Astrocyte of the cerebellum (primary cell): ENCODE data around the gene CLCN4.

Experiments
- DNase-seq: peaks from one replicate; pipeline ENCODE4 v3.0.0-alpha.2; 2011; ENCODE audit warnings: low read depth
- H3K4me3 ChIP-seq: 2 replicates; pipeline ENCODE4 v1.5.1; 2011; ENCODE audit warnings: mild to moderate bottlenecking, low read depth, low read length, moderate library complexity
- in situ Hi-C: cut with HindIII; loops from 2 replicates; pipeline ENCODE4 v1.10.0; 2017; ENCODE audit warnings: low sequenced_read_pairs
- TF ChIP-seq, protein P1 (sequence below): IDR thresholded peaks from 2 replicates; pipeline ENCODE4 v1.5.1; 2012; ENCODE audit warnings: low read length, low read depth, moderate library complexity, mild to moderate bottlenecking; ENCODE audit errors: missing control alignments

Gene CLCN4

DNA sequence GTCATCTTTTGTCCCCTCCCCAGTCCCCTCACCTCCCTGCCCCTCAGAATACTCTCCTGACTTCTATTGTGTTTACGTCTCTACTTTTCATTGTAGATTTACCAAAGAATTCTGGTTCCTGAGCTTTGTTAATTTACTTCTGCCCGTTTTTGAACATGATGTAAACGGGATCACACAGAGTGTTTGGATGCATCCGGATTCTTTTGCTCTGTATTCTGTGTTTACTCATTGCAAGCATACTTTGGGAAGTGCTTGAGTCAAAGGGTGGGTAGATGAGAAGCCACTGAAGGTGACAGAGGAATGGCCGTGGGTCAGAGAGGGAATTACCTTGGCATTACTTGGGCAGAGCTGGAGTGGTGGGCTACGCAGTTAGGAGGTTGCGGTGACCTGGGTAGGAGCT lies 18.0 kb downstream of the CLCN4 start:
- no peak for DNase-seq
- no peak overlapping the region for H3K4me3 ChIP-seq
- in situ Hi-C loops: no loop called here
- TF ChIP-seq, protein P1, sequence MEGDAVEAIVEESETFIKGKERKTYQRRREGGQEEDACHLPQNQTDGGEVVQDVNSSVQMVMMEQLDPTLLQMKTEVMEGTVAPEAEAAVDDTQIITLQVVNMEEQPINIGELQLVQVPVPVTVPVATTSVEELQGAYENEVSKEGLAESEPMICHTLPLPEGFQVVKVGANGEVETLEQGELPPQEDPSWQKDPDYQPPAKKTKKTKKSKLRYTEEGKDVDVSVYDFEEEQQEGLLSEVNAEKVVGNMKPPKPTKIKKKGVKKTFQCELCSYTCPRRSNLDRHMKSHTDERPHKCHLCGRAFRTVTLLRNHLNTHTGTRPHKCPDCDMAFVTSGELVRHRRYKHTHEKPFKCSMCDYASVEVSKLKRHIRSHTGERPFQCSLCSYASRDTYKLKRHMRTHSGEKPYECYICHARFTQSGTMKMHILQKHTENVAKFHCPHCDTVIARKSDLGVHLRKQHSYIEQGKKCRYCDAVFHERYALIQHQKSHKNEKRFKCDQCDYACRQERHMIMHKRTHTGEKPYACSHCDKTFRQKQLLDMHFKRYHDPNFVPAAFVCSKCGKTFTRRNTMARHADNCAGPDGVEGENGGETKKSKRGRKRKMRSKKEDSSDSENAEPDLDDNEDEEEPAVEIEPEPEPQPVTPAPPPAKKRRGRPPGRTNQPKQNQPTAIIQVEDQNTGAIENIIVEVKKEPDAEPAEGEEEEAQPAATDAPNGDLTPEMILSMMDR: no peak

DNA sequence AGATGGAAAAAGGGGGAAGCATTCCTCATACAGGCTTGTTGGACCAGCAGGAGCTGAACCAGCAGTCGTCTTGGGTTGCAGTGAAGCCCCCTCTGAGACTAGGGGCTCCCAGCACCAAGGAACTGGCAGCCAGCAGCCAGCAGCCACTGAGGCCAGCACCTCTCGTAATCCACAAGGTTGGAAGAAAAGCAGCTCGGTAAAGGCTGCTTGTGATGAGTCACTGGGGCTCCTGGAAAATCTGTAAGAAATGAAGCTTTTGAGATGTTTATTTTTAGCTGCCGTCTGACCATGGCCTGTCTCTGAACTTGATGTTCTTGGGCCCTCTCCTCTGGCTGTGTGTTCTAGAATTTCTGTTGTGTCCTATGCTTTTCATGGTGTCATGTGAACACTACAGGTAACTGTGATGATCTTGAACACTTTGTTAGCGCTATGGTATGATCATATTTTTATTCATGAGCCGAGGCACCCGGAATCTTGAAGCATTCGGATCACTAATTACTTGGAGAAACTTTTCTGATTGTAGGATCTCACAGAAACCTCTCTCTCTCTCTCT lies 18.6 kb downstream of the CLCN4 start:
- TF ChIP-seq, protein P1: no peak
- in situ Hi-C loops: no loop called here
- peak; percentile 56 for DNase-seq
- H3K4me3 ChIP-seq: no peak overlapping the region

DNA sequence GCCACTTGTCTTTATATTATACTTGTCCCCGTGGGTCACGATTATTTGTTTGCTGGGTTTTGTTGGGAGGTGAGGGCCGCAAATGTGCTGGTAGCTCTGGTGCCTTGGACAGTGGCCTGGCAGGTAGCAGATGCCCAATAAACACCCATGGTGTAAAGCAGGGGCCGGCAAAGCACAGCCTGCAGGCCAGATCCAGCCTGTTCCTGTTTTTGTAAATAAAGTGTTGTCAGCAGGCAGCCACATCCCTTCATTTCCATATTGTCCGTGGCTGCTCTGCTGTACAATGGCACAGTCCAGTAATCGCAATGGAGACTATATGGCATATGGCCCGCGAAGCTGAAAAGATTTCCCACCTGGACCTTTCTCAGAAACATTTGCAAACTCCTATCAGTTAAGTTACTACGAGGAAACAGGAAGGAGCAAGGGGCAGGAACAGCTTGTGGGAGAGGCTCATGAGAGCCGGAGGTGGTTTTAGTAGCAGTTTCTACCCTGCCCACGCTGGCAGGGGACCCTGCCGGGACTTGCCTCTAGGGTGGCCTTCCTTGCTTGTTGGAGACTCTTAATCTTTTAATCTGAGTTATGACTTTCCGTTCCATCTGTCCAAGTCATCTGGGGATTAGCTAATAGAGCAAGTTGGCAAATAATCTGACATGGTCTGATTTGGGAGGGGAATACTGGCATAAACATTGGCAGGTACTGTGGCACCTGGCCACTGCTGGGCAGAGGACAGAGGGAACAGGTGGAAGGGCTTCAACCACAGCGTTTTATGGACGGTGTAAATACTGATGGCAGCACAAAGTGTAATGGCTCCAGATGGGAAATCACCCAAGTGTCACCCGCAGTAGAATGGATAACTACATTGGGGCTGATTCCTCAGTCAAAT lies 19.6 kb downstream of the CLCN4 start:
- TF ChIP-seq, protein P1: no peak
- DNase-seq: no peak
- H3K4me3 ChIP-seq: no peak overlapping the region
- in situ Hi-C loops: no loop called here

DNA sequence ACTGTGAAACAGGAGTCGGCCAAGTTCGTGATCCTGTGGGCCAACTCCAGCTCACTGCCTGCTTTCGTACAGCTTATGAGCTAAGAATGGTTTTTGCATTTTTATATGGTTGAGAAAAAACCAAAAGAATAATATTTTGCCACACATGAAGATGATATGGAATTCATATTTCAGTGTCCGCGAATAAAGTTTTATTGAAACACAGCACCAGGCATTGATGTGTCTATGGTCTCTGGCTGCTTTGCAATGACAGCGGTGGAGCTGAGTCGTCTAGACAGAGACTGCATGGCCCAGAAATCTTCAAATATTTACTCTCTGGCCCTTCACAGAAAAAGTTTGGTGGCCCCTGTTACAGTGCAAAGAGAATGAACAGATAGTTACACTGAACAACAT lies 20.2 kb downstream of the CLCN4 start:
- in situ Hi-C loops: no loop called here
- no peak overlapping the region for H3K4me3 ChIP-seq
- DNase-seq: no peak
- TF ChIP-seq, protein P1: no peak

DNA sequence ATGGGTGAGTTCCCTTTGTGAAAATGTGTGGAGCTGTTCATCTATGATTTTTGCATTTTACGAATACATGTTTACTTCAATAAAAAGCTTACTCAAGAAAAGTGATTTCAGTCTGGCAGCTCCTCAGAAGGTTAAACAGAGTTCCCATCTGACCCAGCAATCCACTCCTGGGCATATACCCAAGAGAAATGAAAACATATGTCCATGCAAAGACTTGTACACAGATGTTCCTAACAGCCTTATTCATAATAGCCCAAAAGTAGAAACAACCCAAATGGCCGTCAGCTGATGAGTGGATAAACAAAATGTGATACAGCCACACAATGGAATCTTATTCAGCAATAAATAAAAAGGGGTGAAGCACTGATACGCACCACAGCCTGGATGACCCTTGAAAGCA lies 20.8 kb downstream of the CLCN4 start:
- in situ Hi-C loops: no loop called here
- DNase-seq: no peak
- no peak overlapping the region for H3K4me3 ChIP-seq
- TF ChIP-seq, protein P1: no peak

DNA sequence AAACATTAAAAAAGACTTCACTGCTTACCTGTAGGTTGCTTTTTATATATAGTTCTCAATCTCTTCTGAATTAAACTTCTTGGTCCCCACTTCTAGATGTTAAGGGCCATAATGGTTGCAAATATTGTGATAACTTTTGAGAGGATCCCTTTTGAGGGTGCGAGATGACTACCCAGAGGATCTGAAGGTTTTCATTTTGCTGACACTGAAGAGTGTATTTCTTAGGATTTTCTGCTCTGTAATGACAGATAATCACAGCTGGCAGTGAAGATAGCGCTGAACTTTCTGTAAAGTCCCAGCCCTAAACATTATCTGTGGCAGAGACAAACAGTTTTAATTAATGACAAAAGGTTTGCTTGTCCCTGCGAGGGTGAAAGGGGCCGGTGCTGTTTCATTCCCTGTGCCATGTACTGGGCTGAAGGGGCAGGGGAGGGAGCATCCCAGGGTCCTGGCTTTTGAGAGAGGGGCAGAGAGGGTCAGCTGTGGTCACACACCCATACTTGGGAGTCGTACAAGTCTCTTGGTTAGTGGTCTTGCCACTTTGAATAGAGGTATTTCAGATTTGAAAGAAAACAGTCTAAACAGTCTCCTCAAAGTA lies 22.2 kb downstream of the CLCN4 start:
- in situ Hi-C loops: no loop called here

More for the DNA sequence above, 22.2 kb downstream of the CLCN4 start:
- TF ChIP-seq, protein P1: no peak
- no peak for DNase-seq
- no peak overlapping the region for H3K4me3 ChIP-seq
